ENCODE results near the gene CD74. TPM values are rescaled to one million over a fixed set of nuclear protein-coding genes. Genes with fewer than 3 reads are reported as not detected.

CD74 gene
- total and polyA plus RNA-seq, 4 donors = 1,061 to 2,819 (median 1,720) TPM

GRCh38 chr5:150434464-150434863 is 21.8 kb upstream of the CD74 start:
- TF ChIP-seq CTCF (IDR thresholded peaks at IDR 0.05; ENCODE audit: control extremely low read depth, extremely low read depth) = no peak
- Histone ChIP-seq H3K4me1 (ENCODE audit: control insufficient read depth in 5 of 5, insufficient read depth in 5 of 5, low read length in 5 of 5) (no peaks in the 10 kb centered on the region), H3K27me3 (ENCODE audit: control insufficient read depth in 3 of 3, insufficient read depth in 3 of 3, low read length in 2 of 3) (no peaks in the 10 kb centered on the region), H3K4me3 (no peak overlapping the region), H3K9me3 (ENCODE audit: control insufficient read depth in 4 of 4, insufficient read depth in 3 of 4, low read length in 3 of 4) (no peaks in the 10 kb centered on the region), H3K36me3 (ENCODE audit: control insufficient read depth in 4 of 4, insufficient read depth in 4 of 4, low read length in 4 of 4) (no peaks in the 10 kb centered on the region), H3K9ac (ENCODE audit: insufficient read depth in 1 of 2, low read length in 2 of 2) (no peak overlapping the region), H3K27ac (ENCODE audit: low read depth in 1 of 2, low read length in 1 of 2) (no peak overlapping the region)
- WGBS, 2 donors = 68 to 84% methylated on average over 6 of the region's 6 CpGs
- ATAC-seq (ENCODE audit: insufficient read depth, low FRiP score) (no peak), DNase-seq (peak; percentile 80 to 88 (median 83))

GRCh38 chr5:150431574-150431973 is 18.9 kb upstream of the CD74 start:
- no peaks in the 10 kb centered on the region for H3K27me3 ChIP-seq (ENCODE audit: control insufficient read depth in 3 of 3, insufficient read depth in 3 of 3, low read length in 2 of 3)
- H3K4me1 ChIP-seq (ENCODE audit: control insufficient read depth in 5 of 5, insufficient read depth in 5 of 5, low read length in 5 of 5) = peaks cover 0 to 5% (median 0%) of the 10 kb centered on the region in 5 donors
- H3K4me3 ChIP-seq = no peak overlapping the region
- H3K36me3 ChIP-seq (ENCODE audit: control insufficient read depth in 4 of 4, insufficient read depth in 4 of 4, low read length in 4 of 4) = no peaks in the 10 kb centered on the region
- WGBS, 2 donors = 53 to 65% methylated on average over 4 of the region's 4 CpGs
- no peak for DNase-seq
- ATAC-seq (ENCODE audit: insufficient read depth, low FRiP score) = no peak
- no peaks in the 10 kb centered on the region for H3K9me3 ChIP-seq (ENCODE audit: control insufficient read depth in 4 of 4, insufficient read depth in 3 of 4, low read length in 3 of 4)
- H3K27ac ChIP-seq (ENCODE audit: low read depth in 1 of 2, low read length in 1 of 2) = peak overlapping the region in 1 of 2 donors; percentile 12
- no peak overlapping the region for H3K9ac ChIP-seq (ENCODE audit: insufficient read depth in 1 of 2, low read length in 2 of 2)
- no peak for TF ChIP-seq CTCF (IDR thresholded peaks at IDR 0.05; ENCODE audit: control extremely low read depth, extremely low read depth)

GRCh38 chr5:150431048-150431447 is 18.3 kb upstream of the CD74 start:
- Histone ChIP-seq H3K4me3 (no peak overlapping the region), H3K9ac (ENCODE audit: insufficient read depth in 1 of 2, low read length in 2 of 2) (no peak overlapping the region), H3K27ac (ENCODE audit: low read depth in 1 of 2, low read length in 1 of 2) (no peak overlapping the region), H3K4me1 (ENCODE audit: control insufficient read depth in 5 of 5, insufficient read depth in 5 of 5, low read length in 5 of 5) (peaks cover 0 to 5% (median 0%) of the 10 kb centered on the region in 5 donors), H3K27me3 (ENCODE audit: control insufficient read depth in 3 of 3, insufficient read depth in 3 of 3, low read length in 2 of 3) (no peaks in the 10 kb centered on the region), H3K9me3 (ENCODE audit: control insufficient read depth in 4 of 4, insufficient read depth in 3 of 4, low read length in 3 of 4) (no peaks in the 10 kb centered on the region), H3K36me3 (ENCODE audit: control insufficient read depth in 4 of 4, insufficient read depth in 4 of 4, low read length in 4 of 4) (no peaks in the 10 kb centered on the region)
- ATAC-seq (ENCODE audit: insufficient read depth, low FRiP score) (no peak), DNase-seq (no peak)
- WGBS, 2 donors = 92 to 96% methylated on average over 18 of the region's 18 CpGs
- no peak for TF ChIP-seq CTCF (IDR thresholded peaks at IDR 0.05; ENCODE audit: control extremely low read depth, extremely low read depth)

GRCh38 chr5:150429410-150429873 is 16.7 kb upstream of the CD74 start:
- no peaks in the 10 kb centered on the region for H3K9me3 ChIP-seq (ENCODE audit: control insufficient read depth in 4 of 4, insufficient read depth in 3 of 4, low read length in 3 of 4)
- no peak for ATAC-seq (ENCODE audit: insufficient read depth, low FRiP score)
- no peak overlapping the region for H3K27ac ChIP-seq (ENCODE audit: low read depth in 1 of 2, low read length in 1 of 2)
- H3K4me3 ChIP-seq = no peak overlapping the region
- H3K9ac ChIP-seq (ENCODE audit: insufficient read depth in 1 of 2, low read length in 2 of 2) = no peak overlapping the region
- peaks cover 0 to 5% (median 0%) of the 10 kb centered on the region in 5 donors for H3K4me1 ChIP-seq (ENCODE audit: control insufficient read depth in 5 of 5, insufficient read depth in 5 of 5, low read length in 5 of 5)
- TF ChIP-seq CTCF (IDR thresholded peaks at IDR 0.05; ENCODE audit: control extremely low read depth, extremely low read depth) = no peak
- 77 to 80% methylated on average over 5 of the region's 5 CpGs for WGBS, 2 donors
- no peak for DNase-seq
- no peaks in the 10 kb centered on the region for H3K27me3 ChIP-seq (ENCODE audit: control insufficient read depth in 3 of 3, insufficient read depth in 3 of 3, low read length in 2 of 3)
- H3K36me3 ChIP-seq (ENCODE audit: control insufficient read depth in 4 of 4, insufficient read depth in 4 of 4, low read length in 4 of 4) = no peaks in the 10 kb centered on the region

Data from lung (tissue), 12 donors.